Measurements from ENCODE around the gene GMPPA. TPM values are rescaled to one million over a fixed set of nuclear protein-coding genes. Genes with fewer than 3 reads are reported as not detected.

Gene GMPPA
- total RNA-seq, 1 experiment from 2014 or later, result 51.9 TPM

DNA sequence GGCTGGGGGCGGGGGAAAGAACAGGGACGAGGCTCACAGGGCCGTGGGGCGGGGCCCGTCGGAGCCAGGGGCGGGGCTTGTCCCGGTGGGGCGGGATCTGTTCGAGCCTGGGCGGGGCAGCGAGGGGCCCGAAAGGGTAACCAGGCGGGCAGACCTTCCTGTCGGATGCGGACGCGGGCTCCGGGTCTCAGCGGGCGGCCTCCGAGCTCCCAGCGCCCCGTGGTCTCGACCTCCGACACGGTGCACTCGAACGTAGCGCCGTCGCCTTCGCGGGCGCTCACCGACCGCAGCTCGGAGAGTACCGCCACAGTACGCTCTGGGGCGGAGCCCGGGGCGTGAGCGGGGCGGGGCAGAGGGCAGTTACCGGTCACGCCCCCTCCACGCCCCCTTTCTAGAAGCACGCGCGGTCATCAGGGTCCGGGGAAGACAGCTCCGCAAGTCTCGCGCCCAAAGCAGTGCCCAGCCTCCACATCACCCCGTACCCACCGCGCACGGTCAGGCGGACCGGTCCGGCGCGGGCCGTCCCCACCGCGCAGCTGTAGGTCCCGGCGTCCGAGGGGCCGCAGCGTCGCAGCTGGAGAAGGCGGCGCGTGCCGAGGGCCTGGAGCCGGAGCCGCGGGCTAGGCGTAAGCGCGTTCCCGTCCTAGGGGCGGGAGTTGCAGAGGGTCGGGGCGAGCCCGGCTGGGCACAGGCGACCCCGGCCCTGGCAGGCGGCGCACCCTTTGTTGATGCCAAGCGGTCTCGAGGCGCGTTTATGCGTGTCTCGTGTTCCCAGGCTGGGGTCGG, 53.9 kb downstream of the GMPPA start (continued):
- TF ChIP-seq, protein P1, sequence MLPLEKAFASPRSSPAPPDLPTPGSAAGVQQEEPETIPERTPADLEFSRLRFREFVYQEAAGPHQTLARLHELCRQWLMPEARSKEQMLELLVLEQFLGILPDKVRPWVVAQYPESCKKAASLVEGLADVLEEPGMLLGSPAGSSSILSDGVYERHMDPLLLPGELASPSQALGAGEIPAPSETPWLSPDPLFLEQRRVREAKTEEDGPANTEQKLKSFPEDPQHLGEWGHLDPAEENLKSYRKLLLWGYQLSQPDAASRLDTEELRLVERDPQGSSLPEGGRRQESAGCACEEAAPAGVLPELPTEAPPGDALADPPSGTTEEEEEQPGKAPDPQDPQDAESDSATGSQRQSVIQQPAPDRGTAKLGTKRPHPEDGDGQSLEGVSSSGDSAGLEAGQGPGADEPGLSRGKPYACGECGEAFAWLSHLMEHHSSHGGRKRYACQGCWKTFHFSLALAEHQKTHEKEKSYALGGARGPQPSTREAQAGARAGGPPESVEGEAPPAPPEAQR (CRISPR knock-in tag; IDR thresholded peaks at IDR 0.05), result no peak
- TF ChIP-seq, protein P2, sequence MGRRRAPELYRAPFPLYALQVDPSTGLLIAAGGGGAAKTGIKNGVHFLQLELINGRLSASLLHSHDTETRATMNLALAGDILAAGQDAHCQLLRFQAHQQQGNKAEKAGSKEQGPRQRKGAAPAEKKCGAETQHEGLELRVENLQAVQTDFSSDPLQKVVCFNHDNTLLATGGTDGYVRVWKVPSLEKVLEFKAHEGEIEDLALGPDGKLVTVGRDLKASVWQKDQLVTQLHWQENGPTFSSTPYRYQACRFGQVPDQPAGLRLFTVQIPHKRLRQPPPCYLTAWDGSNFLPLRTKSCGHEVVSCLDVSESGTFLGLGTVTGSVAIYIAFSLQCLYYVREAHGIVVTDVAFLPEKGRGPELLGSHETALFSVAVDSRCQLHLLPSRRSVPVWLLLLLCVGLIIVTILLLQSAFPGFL (CRISPR knock-in tag; IDR thresholded peaks at IDR 0.05; ENCODE audit: borderline replicate concordance), result peak; percentile 76; the same call in 1 of the 2 replicates
- TF ChIP-seq, protein P3, sequence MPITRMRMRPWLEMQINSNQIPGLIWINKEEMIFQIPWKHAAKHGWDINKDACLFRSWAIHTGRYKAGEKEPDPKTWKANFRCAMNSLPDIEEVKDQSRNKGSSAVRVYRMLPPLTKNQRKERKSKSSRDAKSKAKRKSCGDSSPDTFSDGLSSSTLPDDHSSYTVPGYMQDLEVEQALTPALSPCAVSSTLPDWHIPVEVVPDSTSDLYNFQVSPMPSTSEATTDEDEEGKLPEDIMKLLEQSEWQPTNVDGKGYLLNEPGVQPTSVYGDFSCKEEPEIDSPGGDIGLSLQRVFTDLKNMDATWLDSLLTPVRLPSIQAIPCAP (CRISPR knock-in tag; IDR thresholded peaks at IDR 0.05), result no peak
- TF ChIP-seq ZNF423 (CRISPR knock-in tag; IDR thresholded peaks at IDR 0.05) (no peak), ZNF671 (CRISPR knock-in tag; IDR thresholded peaks at IDR 0.05) (no peak), NR2C2 (CRISPR knock-in tag; IDR thresholded peaks at IDR 0.05) (no peak; the same call in 1 of the 2 replicates), RORB (CRISPR knock-in tag; IDR thresholded peaks at IDR 0.05) (no peak), NFE2L1 (CRISPR knock-in tag; IDR thresholded peaks at IDR 0.05) (no peak), ZNF263 (CRISPR knock-in tag; IDR thresholded peaks at IDR 0.05; ENCODE audit: low read depth) (no peak; the same call in 1 of the 2 replicates), EMX1 (CRISPR knock-in tag; IDR thresholded peaks at IDR 0.05) (0 out of 2 replicates have a peak, but pooled peaks have one; percentile 34), JAZF1 (CRISPR knock-in tag; IDR thresholded peaks at IDR 0.05) (no peak), RELA (CRISPR knock-in tag; IDR thresholded peaks at IDR 0.05; ENCODE audit: borderline replicate concordance) (peak; percentile 67; the same call in 1 of the 2 replicates), STAT6 (CRISPR knock-in tag; conservative IDR thresholded peaks at IDR 0.05; ENCODE audit: low read depth) (no peak), NFATC4 (CRISPR knock-in tag; IDR thresholded peaks at IDR 0.05) (peak; percentile 7; the same call in 1 of the 2 replicates), FOXP1 (CRISPR knock-in tag; IDR thresholded peaks at IDR 0.05; ENCODE audit: borderline replicate concordance) (peak; percentile 93), CREB1 (CRISPR knock-in tag; IDR thresholded peaks at IDR 0.05) (peak; percentile 64; the same call in 1 of the 2 replicates), TP53 (CRISPR knock-in tag; IDR thresholded peaks at IDR 0.05) (peak; percentile 87; the same call in 1 of the 2 replicates), GTF2I (CRISPR knock-in tag; conservative IDR thresholded peaks at IDR 0.05) (no peak), AFF4 (CRISPR knock-in tag; IDR thresholded peaks at IDR 0.05; ENCODE audit: borderline replicate concordance) (peak; percentile 74; the same call in 1 of the 2 replicates), NR3C1 (CRISPR knock-in tag; conservative IDR thresholded peaks at IDR 0.05; ENCODE audit: low read depth) (no peak)
- TF ChIP-seq, protein P4, sequence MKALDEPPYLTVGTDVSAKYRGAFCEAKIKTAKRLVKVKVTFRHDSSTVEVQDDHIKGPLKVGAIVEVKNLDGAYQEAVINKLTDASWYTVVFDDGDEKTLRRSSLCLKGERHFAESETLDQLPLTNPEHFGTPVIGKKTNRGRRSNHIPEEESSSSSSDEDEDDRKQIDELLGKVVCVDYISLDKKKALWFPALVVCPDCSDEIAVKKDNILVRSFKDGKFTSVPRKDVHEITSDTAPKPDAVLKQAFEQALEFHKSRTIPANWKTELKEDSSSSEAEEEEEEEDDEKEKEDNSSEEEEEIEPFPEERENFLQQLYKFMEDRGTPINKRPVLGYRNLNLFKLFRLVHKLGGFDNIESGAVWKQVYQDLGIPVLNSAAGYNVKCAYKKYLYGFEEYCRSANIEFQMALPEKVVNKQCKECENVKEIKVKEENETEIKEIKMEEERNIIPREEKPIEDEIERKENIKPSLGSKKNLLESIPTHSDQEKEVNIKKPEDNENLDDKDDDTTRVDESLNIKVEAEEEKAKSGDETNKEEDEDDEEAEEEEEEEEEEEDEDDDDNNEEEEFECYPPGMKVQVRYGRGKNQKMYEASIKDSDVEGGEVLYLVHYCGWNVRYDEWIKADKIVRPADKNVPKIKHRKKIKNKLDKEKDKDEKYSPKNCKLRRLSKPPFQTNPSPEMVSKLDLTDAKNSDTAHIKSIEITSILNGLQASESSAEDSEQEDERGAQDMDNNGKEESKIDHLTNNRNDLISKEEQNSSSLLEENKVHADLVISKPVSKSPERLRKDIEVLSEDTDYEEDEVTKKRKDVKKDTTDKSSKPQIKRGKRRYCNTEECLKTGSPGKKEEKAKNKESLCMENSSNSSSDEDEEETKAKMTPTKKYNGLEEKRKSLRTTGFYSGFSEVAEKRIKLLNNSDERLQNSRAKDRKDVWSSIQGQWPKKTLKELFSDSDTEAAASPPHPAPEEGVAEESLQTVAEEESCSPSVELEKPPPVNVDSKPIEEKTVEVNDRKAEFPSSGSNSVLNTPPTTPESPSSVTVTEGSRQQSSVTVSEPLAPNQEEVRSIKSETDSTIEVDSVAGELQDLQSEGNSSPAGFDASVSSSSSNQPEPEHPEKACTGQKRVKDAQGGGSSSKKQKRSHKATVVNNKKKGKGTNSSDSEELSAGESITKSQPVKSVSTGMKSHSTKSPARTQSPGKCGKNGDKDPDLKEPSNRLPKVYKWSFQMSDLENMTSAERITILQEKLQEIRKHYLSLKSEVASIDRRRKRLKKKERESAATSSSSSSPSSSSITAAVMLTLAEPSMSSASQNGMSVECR (CRISPR knock-in tag; IDR thresholded peaks at IDR 0.05; ENCODE audit: borderline replicate concordance), result peak; percentile 72; the same call in 1 of the 2 replicates
- TF ChIP-seq, protein P5, sequence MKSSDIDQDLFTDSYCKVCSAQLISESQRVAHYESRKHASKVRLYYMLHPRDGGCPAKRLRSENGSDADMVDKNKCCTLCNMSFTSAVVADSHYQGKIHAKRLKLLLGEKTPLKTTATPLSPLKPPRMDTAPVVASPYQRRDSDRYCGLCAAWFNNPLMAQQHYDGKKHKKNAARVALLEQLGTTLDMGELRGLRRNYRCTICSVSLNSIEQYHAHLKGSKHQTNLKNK (CRISPR knock-in tag; IDR thresholded peaks at IDR 0.05), result no peak
